ENCODE measurements around the gene STMN1. TPM values are rescaled to one million over a fixed set of nuclear protein-coding genes. Genes with fewer than 3 reads are reported as not detected.

STMN1 gene
- polyA plus RNA-seq, 1 donor from 2014 or later, result 1,950 TPM

- H3K79me2 ChIP-seq (replicated peaks; ENCODE audit: insufficient read depth, low read length), result peaks cover 16% of the 10 kb centered on the region
- peaks cover 21% of the 10 kb centered on the region for H3K36me3 ChIP-seq (ENCODE audit: insufficient read depth, low read length)
- no peak overlapping the region for H3K4me2 ChIP-seq (ENCODE audit: low read length)
- peaks cover 14% of the 10 kb centered on the region for H4K20me1 ChIP-seq (ENCODE audit: insufficient read depth)
- no peak overlapping the region for H3K27ac ChIP-seq (ENCODE audit: low read length)
- H3K9me3 ChIP-seq (ENCODE audit: low read length), result no peaks in the 10 kb centered on the region
- H3K27me3 ChIP-seq (ENCODE audit: insufficient read depth, low read depth, low read length), result no peaks in the 10 kb centered on the region
- H3F3A ChIP-seq (ENCODE audit: insufficient read depth, low read length, poor library complexity, severe bottlenecking), result peaks cover 6% of the 10 kb centered on the region
- no peak overlapping the region for H3K9ac ChIP-seq (ENCODE audit: low read length)
- no peak for TF ChIP-seq POLR2AphosphoS5 (IDR thresholded peaks at IDR 0.05)
- TF ChIP-seq EZH2 (IDR thresholded peaks at IDR 0.05; ENCODE audit: borderline replicate concordance, insufficient read depth, low read length, poor library complexity, severe bottlenecking), result no peak
- no peak for TF ChIP-seq REST (IDR thresholded peaks at IDR 0.05; ENCODE audit: borderline replicate concordance)
- TF ChIP-seq EP300 (conservative IDR thresholded peaks at IDR 0.05; ENCODE audit: poor library complexity, severe bottlenecking), result no peak
- TF ChIP-seq TAF1 (IDR thresholded peaks at IDR 0.05; ENCODE audit: low read depth), result no peak
- no peak for TF ChIP-seq CTCF (IDR thresholded peaks at IDR 0.05; ENCODE audit: poor library complexity, severe bottlenecking)
- no peak for TF ChIP-seq SMC3 (conservative IDR thresholded peaks at IDR 0.05; ENCODE audit: poor library complexity)
- TF ChIP-seq RAD21 (conservative IDR thresholded peaks at IDR 0.05), result no peak
- no peak for TF ChIP-seq MXI1 (conservative IDR thresholded peaks at IDR 0.05; ENCODE audit: poor library complexity, severe bottlenecking)
- H3K4me3 ChIP-seq (ENCODE audit: low read length), result no peak overlapping the region
- H3K9me2 ChIP-seq (ENCODE audit: insufficient read depth, low read length), result no peaks in the 10 kb centered on the region
- H2AFZ ChIP-seq (ENCODE audit: low read depth, low read length), result no peak overlapping the region
These were observed 13.1 kb downstream of the STMN1 start for GRCh38 chr1:25893116-25893515.

- Histone ChIP-seq H3K27ac (ENCODE audit: low read length) (no peak overlapping the region), H3K9me2 (ENCODE audit: insufficient read depth, low read length) (no peaks in the 10 kb centered on the region), H3K27me3 (ENCODE audit: insufficient read depth, low read depth, low read length) (no peaks in the 10 kb centered on the region), H2AFZ (ENCODE audit: low read depth, low read length) (no peak overlapping the region), H3K9me3 (ENCODE audit: low read length) (no peaks in the 10 kb centered on the region), H3K4me3 (ENCODE audit: low read length) (no peak overlapping the region), H3K9ac (ENCODE audit: low read length) (no peak overlapping the region), H3K79me2 (replicated peaks; ENCODE audit: insufficient read depth, low read length) (peaks cover 13% of the 10 kb centered on the region), H3F3A (ENCODE audit: insufficient read depth, low read length, poor library complexity, severe bottlenecking) (peaks cover 5% of the 10 kb centered on the region), H4K20me1 (ENCODE audit: insufficient read depth) (peaks cover 6% of the 10 kb centered on the region), H3K36me3 (ENCODE audit: insufficient read depth, low read length) (peaks cover 16% of the 10 kb centered on the region), H3K4me2 (ENCODE audit: low read length) (no peak overlapping the region)
- TF ChIP-seq REST (IDR thresholded peaks at IDR 0.05; ENCODE audit: borderline replicate concordance), result no peak
- no peak for TF ChIP-seq EZH2 (IDR thresholded peaks at IDR 0.05; ENCODE audit: borderline replicate concordance, insufficient read depth, low read length, poor library complexity, severe bottlenecking)
- TF ChIP-seq SMC3 (conservative IDR thresholded peaks at IDR 0.05; ENCODE audit: poor library complexity), result no peak
- no peak for TF ChIP-seq RAD21 (conservative IDR thresholded peaks at IDR 0.05)
- no peak for TF ChIP-seq POLR2AphosphoS5 (IDR thresholded peaks at IDR 0.05)
- no peak for TF ChIP-seq CTCF (IDR thresholded peaks at IDR 0.05; ENCODE audit: poor library complexity, severe bottlenecking)
- no peak for TF ChIP-seq EP300 (conservative IDR thresholded peaks at IDR 0.05; ENCODE audit: poor library complexity, severe bottlenecking)
- no peak for TF ChIP-seq MXI1 (conservative IDR thresholded peaks at IDR 0.05; ENCODE audit: poor library complexity, severe bottlenecking)
- TF ChIP-seq TAF1 (IDR thresholded peaks at IDR 0.05; ENCODE audit: low read depth), result no peak
These were observed 14.6 kb downstream of the STMN1 start for GRCh38 chr1:25891606-25892005.
